ENCODE data around the gene SBK1.

- TF ChIP-seq EZH2 (IDR thresholded peaks at IDR 0.05; ENCODE audit: low read length, missing control alignments) (no peak), CTCF (conservative IDR thresholded peaks at IDR 0.05 in 1 of 2, IDR thresholded peaks at IDR 0.05 in 1 of 2; ENCODE audit: low read depth in 1 of 2, low read length in 2 of 2) (no peak)
These were observed 32.0 kb downstream of the SBK1 start for GRCh38 chr16:28324235-28324886.

All from fibroblast of lung (primary cell).